MCF 10A (cell line): ENCODE measurements around the gene BACH2. TPM values are rescaled to one million over a fixed set of nuclear protein-coding genes. Genes with fewer than 3 reads are reported as not detected.
A peak's percentile ranks its signal among the peaks of the same experiment; 100 is the strongest.

Experiments used
- BruUV-seq: library from RNA; stranded (reverse); fragments of 400-500 nt; replicated peaks from 2 replicates; lab custom pipeline; 2021; lab: Mats Ljungman, UMichigan
- CTCF ChIA-PET: fragments of 300-600 bp; sonication (Branson Sonifier 250); formaldehyde crosslinking; extraction: SDS; loops from one replicate; lab custom pipeline; 2021; ENCODE audit warnings: antibody characterized with exemption, inconsistent platforms; lab: Yijun Ruan, JAX
- POLR2A ChIA-PET: fragments of 300-600, 350-650 bp; sonication (Branson Sonifier 250); formaldehyde crosslinking; extraction: SDS; loops from one replicate; lab custom pipeline; 2020; ENCODE audit warnings: antibody characterized with exemption, inconsistent platforms; lab: Yijun Ruan, JAX
- DNase-seq: peaks from one replicate; pipeline ENCODE4 v3.0.0-alpha.2; 2018; ENCODE audit not compliant: unreplicated experiment
- H3K27ac Mint-ChIP-seq: one replicate; pipeline ENCODE4 v1.8.0; 2022; ENCODE audit warnings: mild to moderate bottlenecking, low read depth, mixed read lengths; ENCODE audit not compliant: unreplicated experiment
- H3K27me3 Mint-ChIP-seq: one replicate; pipeline ENCODE4 v1.8.0; 2022; ENCODE audit warnings: mixed read lengths; ENCODE audit not compliant: insufficient read depth, unreplicated experiment
- H3K36me3 Mint-ChIP-seq: one replicate; pipeline ENCODE4 v1.8.0; 2022; ENCODE audit warnings: mild to moderate bottlenecking, moderate library complexity, mixed read lengths; ENCODE audit not compliant: insufficient read depth, unreplicated experiment
- H3K4me1 Mint-ChIP-seq: one replicate; pipeline ENCODE4 v1.8.0; 2022; ENCODE audit warnings: mixed read lengths; ENCODE audit not compliant: insufficient read depth, unreplicated experiment
- H3K4me3 Mint-ChIP-seq: one replicate; pipeline ENCODE4 v1.8.0; 2022; ENCODE audit warnings: mild to moderate bottlenecking, moderate library complexity, mixed read lengths; ENCODE audit not compliant: unreplicated experiment
- H3K9me3 Mint-ChIP-seq: one replicate; pipeline ENCODE4 v1.8.0; 2022; ENCODE audit warnings: mixed read lengths; ENCODE audit not compliant: unreplicated experiment
- intact Hi-C: fragments of 100-400 bp; cut with micrococcal nuclease; formaldehyde crosslinking; loops from 2 replicates; pipeline ENCODE4 v1.14.1; 2022
- total RNA-seq: library from RNA; stranded (reverse); gene quantifications from 2 replicates; pipeline ENCODE4 v1.2.3, GENCODE V29; 2022
- TF ChIP-seq, protein P1 (sequence below): fragments of 200-600 bp; IDR thresholded peaks from one replicate; pipeline ENCODE4 v1.8.0; 2022; ENCODE audit warnings: antibody characterized with exemption, mild to moderate bottlenecking; ENCODE audit not compliant: unreplicated experiment

BACH2 gene
- total RNA-seq, 1 experiment from 2014 or later = 9.9 TPM

DNA sequence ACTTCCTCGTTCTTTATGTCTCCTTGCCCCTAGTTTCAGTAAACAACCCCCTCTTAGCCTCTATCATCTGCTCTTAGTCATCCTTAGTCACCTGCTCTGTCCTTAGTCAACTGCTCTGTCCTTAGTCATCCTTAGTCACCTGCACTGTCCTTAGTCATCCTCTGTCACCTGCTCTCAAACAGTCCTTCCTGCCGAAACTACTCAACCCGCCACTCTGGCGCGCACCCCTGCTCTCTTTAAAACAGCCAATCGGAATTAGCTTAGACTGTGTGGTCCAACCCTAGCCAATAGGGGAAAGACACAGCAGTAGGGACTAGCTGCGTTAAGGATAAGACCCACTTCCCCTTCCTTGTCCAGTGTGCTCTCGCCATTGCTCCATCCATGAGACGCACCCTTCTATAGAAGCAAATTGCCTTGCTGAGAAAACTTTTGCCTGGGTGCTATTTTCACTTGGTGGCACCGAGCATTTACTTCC, 73.9 kb downstream of the BACH2 start:
- Mint-ChIP-seq H3K4me1 (peaks cover 11% of the 10 kb centered on the region), H3K36me3 (no peaks in the 10 kb centered on the region), H3K27ac (no peak overlapping the region), H3K4me3 (no peak overlapping the region), H3K27me3 (no peaks in the 10 kb centered on the region), H3K9me3 (peaks cover 11% of the 10 kb centered on the region)
- intact Hi-C loops = no loop called here
- CTCF ChIA-PET = interaction anchor here (0.9 to 1.9 kb wide), 4 partner anchors 19 to 282 kb away, joined by 3 to 5 read pairs (median 4); no protein-coding TSS in a partner anchor
- TF ChIP-seq, protein P1, sequence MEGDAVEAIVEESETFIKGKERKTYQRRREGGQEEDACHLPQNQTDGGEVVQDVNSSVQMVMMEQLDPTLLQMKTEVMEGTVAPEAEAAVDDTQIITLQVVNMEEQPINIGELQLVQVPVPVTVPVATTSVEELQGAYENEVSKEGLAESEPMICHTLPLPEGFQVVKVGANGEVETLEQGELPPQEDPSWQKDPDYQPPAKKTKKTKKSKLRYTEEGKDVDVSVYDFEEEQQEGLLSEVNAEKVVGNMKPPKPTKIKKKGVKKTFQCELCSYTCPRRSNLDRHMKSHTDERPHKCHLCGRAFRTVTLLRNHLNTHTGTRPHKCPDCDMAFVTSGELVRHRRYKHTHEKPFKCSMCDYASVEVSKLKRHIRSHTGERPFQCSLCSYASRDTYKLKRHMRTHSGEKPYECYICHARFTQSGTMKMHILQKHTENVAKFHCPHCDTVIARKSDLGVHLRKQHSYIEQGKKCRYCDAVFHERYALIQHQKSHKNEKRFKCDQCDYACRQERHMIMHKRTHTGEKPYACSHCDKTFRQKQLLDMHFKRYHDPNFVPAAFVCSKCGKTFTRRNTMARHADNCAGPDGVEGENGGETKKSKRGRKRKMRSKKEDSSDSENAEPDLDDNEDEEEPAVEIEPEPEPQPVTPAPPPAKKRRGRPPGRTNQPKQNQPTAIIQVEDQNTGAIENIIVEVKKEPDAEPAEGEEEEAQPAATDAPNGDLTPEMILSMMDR = no peak
- POLR2A ChIA-PET = no interaction called here
- no TSS peak for BruUV-seq
- peak; percentile 48 for DNase-seq

GRCh38 chr6:90222008-90222407, 74.6 kb downstream of the BACH2 start:
- no peak overlapping the region for H3K27ac Mint-ChIP-seq
- no peak overlapping the region for H3K4me3 Mint-ChIP-seq
- no peak for DNase-seq
- intact Hi-C loops = no loop called here
- peaks cover 11% of the 10 kb centered on the region for H3K9me3 Mint-ChIP-seq
- TF ChIP-seq, protein P1 = no peak
- no peaks in the 10 kb centered on the region for H3K36me3 Mint-ChIP-seq
- POLR2A ChIA-PET = no interaction called here
- no TSS peak for BruUV-seq
- H3K4me1 Mint-ChIP-seq = peaks cover 7% of the 10 kb centered on the region
- CTCF ChIA-PET = interaction anchor here (0.9 to 1.9 kb wide), 4 partner anchors 18 to 281 kb away, joined by 3 to 5 read pairs (median 4); no protein-coding TSS in a partner anchor
- no peaks in the 10 kb centered on the region for H3K27me3 Mint-ChIP-seq

- peaks cover 7% of the 10 kb centered on the region for H3K4me1 Mint-ChIP-seq
- no peak for DNase-seq
- no TSS peak for BruUV-seq
- TF ChIP-seq, protein P1 = no peak
- intact Hi-C loops = no loop called here
- POLR2A ChIA-PET = no interaction called here
- no peaks in the 10 kb centered on the region for H3K27me3 Mint-ChIP-seq
- CTCF ChIA-PET = interaction anchor here (1.1 kb wide), 1 partner anchor 172 kb away, joined by 3 read pairs; no protein-coding TSS in a partner anchor
- H3K4me3 Mint-ChIP-seq = no peak overlapping the region
- no peak overlapping the region for H3K27ac Mint-ChIP-seq
- no peaks in the 10 kb centered on the region for H3K36me3 Mint-ChIP-seq
- peaks cover 11% of the 10 kb centered on the region for H3K9me3 Mint-ChIP-seq
Measured at GRCh38 chr6:90221403-90221802, 75.2 kb downstream of the BACH2 start.

DNA sequence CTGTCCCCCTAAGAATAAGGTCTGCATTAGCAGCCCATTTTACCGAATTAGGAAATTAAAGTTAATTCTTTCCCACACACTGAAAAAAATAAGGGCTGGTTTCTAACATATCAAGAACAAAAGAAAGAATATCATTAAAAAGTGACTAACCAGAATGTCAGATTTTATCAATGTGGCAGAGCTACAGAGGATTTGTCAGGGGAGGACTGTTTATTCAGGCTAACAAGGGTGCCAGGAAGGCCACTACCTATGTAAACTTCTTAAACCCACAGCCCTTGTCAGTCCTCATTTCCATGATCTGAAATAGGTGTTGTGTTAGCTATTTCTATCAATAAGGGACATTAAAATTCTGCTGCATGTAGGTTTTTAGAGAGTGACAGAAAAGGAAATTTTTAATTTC, 76.4 kb downstream of the BACH2 start:
- intact Hi-C loops = no loop called here
- peaks cover 7% of the 10 kb centered on the region for H3K4me1 Mint-ChIP-seq
- no peak overlapping the region for H3K27ac Mint-ChIP-seq
- CTCF ChIA-PET = interaction anchor here (0.8 to 1.1 kb wide), 2 partner anchors 103 to 173 kb away, joined by 3 to 4 read pairs; no protein-coding TSS in a partner anchor
- no peaks in the 10 kb centered on the region for H3K27me3 Mint-ChIP-seq
- peaks cover 4% of the 10 kb centered on the region for H3K36me3 Mint-ChIP-seq
- no peak for DNase-seq
- BruUV-seq = no TSS peak
- TF ChIP-seq, protein P1 = no peak
- peaks cover 11% of the 10 kb centered on the region for H3K9me3 Mint-ChIP-seq
- H3K4me3 Mint-ChIP-seq = no peak overlapping the region
- POLR2A ChIA-PET = interaction anchor here (0.7 kb wide), 1 partner anchor 42 kb away, joined by 3 read pairs; no protein-coding TSS in a partner anchor
